Vagina (tissue), 2 donors: ENCODE results near the gene HEG1.

Experiments used
- CTCF ChIP-seq, 3 experiments: fragments of 450-650 bp in 2 of 3; fragments of 200-600 bp in 1 of 3; sonication (generic) in 1 of 3; IDR thresholded peaks; one replicate each; pipeline ENCODE4 v1.5.1; 2017 to 2019; ENCODE audit warnings: antibody characterized with exemption in 3 of 3, mild to moderate bottlenecking in 2 of 3, moderate library complexity in 2 of 3
- POLR2A ChIP-seq, 2 donors: fragments of 450-650 bp; IDR thresholded peaks; one replicate each; pipeline ENCODE4 v1.6.1; 2017; ENCODE audit warnings: antibody characterized with exemption in 2 of 2, mild to moderate bottlenecking in 2 of 2, moderate library complexity in 2 of 2
- POLR2AphosphoS5 ChIP-seq, 2 donors: sonication (generic); formaldehyde crosslinking; IDR thresholded peaks; one replicate each; pipeline ENCODE4 v1.9.0; 2017; ENCODE audit warnings: antibody characterized with exemption in 2 of 2, mild to moderate bottlenecking in 2 of 2, low read depth in 1 of 2; ENCODE audit not compliant: insufficient read depth in 1 of 2

GRCh38 chr3:125052624-125053303 is 3.0 kb downstream of the HEG1 start:
- no peak for TF ChIP-seq CTCF (IDR thresholded peaks at IDR 0.05)
- no peak for TF ChIP-seq POLR2A (IDR thresholded peaks at IDR 0.05)
- no peak for TF ChIP-seq POLR2AphosphoS5 (IDR thresholded peaks at IDR 0.05; ENCODE audit: insufficient read depth in 1 of 2, low read depth in 1 of 2)
